NCI-H128 (cell line): ENCODE measurements around the gene KCNC4.

ENCODE experiments used
- DNase-seq: peaks from one replicate; lab custom pipeline; 2025; ENCODE audit not compliant: unreplicated experiment; lab: John Stamatoyannopoulos, UW

Gene KCNC4

DNA sequence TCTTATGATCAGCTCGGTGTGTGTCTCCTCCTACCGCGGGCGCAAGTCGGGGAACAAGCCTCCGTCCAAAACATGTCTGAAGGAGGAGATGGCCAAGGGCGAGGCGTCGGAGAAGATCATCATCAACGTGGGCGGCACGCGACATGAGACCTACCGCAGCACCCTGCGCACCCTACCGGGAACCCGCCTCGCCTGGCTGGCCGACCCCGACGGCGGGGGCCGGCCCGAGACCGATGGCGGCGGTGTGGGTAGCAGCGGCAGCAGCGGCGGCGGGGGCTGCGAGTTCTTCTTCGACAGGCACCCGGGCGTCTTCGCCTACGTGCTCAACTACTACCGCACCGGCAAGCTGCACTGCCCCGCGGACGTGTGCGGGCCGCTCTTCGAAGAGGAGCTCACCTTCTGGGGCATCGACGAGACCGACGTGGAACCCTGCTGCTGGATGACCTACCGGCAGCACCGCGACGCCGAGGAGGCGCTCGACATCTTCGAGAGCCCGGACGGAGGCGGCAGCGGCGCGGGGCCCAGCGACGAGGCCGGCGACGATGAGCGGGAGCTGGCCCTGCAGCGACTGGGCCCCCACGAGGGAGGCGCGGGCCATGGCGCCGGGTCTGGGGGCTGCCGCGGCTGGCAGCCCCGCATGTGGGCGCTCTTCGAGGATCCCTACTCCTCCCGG lies 1.5 kb downstream of the KCNC4 start:
- DNase-seq = peak; percentile 35

DNA sequence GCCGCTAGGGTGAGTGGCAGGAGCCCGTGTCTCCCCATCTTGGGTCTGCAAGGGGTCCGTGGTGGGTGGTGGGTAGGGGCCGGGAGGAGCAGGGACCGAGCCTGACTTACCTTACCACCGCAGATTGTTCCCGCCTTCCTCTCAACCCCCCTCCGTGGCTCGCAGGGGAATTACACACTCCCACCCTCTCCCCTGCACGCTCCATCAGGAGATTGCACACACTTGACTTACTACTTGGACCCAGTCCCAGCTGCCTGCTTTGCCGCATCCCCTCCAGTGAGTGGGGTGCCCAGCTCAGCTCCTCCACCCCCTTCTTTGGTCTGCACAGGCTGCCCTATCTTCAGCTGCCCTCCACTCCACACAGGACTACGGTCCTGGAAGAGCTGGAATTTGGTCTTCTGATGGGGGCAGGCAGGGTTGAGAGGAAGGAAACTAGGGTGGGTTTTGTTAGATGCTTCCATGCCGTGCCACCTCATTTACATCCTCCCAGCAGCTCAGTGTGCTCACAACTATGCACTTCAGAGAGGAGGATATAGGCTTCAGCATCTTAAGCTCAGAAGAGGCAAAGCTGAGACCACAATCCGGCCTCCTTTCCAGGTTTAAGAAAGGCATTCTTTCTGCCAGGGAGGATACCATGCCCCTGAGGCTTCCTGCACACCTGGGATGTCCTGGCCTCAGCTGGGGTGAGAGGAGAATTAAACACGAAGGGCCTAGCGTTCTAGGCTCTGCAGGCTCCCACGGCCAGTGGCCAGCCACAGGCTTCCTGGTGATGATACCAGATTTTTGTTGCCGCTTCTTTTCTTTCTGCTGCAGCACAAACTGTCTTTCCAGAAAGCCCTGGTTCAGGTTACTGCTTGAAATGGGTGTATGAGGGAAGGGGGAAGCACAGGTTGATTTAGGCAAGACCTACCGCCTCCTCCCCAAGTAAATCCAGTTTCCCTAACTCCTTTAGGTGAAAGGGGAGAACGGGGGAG lies 2.3 kb downstream of the KCNC4 start:
- DNase-seq = no peak

- DNase-seq = no peak
Measured at GRCh38 chr1:110213143-110213540, 3.0 kb downstream of the KCNC4 start.

GRCh38 chr1:110214454-110215404 lies 4.6 kb downstream of the KCNC4 start:
- DNase-seq = no peak

- DNase-seq = no peak
Measured at GRCh38 chr1:110215621-110216515, 5.8 kb downstream of the KCNC4 start.

GRCh38 chr1:110216844-110217444 lies 6.8 kb downstream of the KCNC4 start:
- DNase-seq = no peak

- no peak for DNase-seq
Measured at GRCh38 chr1:110218137-110218536, 8.0 kb downstream of the KCNC4 start.

GRCh38 chr1:110218739-110219138 lies 8.6 kb downstream of the KCNC4 start:
- no peak for DNase-seq

DNA sequence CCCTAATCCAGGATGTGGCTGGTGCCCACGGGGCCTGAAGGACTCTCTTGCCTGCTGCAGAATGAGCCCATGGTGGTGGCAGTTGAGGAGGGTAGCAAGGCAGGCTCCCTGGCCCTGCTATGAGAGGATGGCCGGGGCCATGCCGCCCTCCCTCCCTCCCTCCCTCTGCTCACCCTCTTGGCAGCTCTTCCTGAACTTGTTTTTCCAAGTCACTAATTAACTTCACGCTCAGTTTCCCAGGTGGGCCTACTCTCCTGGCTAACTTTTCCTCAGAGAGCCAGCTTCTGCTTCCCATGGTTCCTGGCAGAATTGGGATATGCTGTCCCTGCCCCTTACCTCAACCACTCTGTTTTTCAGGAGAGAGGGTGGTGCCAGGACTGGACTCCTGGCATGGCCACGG lies 10.2 kb downstream of the KCNC4 start:
- no peak for DNase-seq

DNA sequence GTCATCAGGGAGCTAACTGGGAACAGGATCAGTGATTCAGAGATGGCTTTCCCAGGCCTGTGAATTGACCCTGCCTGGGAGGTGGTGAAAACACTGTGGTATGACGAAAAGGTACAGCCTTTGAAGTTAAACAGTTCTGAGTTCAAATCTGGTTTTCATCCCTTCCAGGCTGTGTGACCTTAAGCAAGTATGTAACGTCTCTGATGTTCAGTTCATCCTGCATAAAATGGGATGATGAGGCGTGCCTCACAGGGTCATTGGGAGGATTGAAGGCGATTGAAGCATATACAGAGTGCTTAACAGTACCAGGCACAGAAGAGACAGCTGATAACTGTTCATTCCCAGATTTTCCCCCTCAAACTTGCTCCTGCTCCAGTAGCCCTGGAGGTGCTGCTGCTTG lies 11.0 kb downstream of the KCNC4 start:
- no peak for DNase-seq

DNA sequence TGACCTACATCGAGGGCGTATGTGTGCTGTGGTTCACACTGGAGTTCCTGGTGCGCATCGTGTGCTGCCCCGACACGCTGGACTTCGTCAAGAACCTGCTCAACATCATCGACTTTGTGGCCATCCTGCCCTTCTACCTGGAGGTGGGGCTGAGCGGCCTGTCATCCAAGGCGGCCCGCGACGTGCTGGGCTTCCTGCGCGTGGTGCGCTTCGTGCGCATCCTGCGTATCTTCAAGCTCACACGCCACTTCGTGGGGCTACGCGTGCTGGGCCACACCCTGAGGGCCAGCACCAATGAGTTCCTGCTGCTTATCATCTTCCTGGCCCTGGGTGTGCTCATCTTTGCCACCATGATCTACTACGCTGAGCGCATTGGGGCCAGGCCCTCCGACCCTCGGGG lies 13.0 kb downstream of the KCNC4 start:
- DNase-seq = no peak

- DNase-seq = no peak
Measured at GRCh38 chr1:110223581-110223980, 13.5 kb downstream of the KCNC4 start.

DNA sequence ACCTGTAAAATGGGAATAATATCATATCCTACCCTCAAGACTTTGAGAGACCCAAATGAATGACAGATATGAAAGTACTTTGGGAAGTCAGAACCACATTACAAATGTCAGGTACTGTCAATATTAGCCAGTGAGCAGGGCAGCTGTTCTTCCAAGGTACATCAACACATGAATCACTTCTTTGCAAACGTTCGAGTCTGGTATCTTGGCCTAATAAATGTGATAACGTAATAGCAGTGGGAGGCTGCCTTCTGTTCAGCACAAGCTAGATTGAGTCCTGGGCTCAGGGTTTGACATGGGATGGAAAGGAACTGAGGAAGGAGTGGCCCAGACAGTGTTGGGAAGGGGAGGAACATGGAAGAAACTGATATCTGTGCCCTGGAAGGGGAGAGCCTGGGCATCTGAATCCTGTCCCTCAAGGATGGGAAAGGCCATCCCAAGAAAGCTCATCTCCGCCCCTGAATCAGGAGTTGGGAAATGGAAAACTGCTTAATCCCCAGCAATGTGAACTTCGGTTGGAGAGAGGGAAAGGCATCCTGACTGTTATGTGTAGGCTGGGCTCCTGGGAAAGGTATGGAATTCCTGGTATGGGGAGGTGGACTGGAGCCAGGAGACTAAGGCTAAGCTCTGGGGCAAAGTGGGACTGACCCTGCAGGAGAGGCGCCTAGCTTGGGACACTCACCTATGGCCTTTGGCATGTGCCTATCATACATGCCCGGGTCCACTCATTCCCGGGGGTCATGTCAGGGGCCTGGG lies 14.3 kb downstream of the KCNC4 start:
- DNase-seq = no peak

DNA sequence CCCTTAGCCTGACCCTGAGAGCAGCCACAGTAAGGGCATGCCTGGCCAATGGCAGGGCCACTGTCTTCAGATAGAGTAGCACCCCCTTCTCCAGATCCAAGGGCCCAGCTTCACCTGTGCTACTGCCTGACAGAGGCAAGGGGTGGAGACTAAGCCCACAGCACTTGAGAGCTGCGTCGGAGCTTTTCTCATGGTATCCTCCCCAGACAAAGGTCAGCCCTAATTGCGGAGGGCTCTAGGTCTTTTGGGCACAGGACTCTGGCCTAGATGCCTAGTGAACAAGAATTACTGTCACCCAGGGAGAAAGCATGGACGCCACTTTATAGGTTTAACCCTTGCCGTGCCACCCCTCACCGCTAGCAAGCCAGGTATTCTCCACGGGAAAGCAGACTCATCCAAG lies 15.1 kb downstream of the KCNC4 start:
- no peak for DNase-seq

DNA sequence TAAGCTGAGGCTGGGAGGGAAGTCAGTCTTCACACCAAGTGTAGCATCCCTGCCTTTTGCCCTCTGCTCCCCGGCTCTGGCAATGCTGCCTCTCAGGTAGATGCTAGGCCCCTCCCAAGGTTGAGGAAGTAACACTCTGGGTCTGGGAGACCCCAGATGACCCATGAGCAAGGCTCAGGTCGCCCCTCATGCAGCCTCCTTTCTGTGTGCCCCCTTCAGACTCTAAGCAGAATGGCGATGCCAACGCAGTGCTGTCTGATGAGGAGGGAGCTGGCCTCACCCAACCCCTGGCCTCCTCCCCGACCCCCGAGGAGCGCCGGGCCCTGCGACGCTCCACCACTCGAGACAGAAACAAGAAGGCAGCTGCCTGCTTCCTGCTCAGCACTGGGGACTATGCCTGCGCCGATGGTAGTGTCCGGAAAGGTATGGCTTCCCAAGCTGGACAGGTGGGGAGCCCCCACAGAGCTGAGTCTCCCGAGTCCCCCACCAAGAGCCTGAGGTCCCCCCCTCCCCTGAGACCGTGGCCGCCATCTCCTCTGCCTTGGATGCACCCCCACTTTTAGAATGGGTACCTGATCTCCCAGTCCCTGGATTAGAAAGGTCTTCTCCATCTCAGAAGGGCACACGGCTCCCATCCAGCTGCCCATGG lies 15.8 kb downstream of the KCNC4 start:
- DNase-seq = no peak

GRCh38 chr1:110227774-110228173 lies 17.7 kb downstream of the KCNC4 start:
- no peak for DNase-seq

- DNase-seq = no peak
Measured at GRCh38 chr1:110228381-110228780, 18.3 kb downstream of the KCNC4 start.

DNA sequence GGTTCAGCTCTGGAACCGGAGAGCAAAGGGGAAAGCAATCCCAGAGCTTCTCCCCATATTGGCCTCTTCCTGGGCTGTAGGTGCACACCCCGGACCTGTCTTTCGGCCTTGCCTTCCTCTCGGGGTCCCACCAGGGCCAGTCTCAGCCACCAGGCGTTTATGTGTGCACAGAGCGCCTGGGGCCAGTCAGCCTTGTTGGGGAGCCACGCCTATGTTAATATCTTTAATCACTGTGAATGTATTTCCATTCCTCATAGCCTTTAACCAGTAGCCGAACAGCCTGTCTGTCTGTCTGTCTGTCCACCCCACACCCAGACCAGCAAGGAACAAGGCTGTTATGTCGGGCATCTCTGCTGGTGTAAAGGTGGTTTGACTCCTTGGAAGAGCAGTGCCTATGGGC lies 18.8 kb downstream of the KCNC4 start:
- DNase-seq = no peak
